ENCODE data around the gene FPGS. TPM values are rescaled to one million over a fixed set of nuclear protein-coding genes. Genes with fewer than 3 reads are reported as not detected.
"Not testable (repeated sequence)": the region's sequence is repeated elsewhere in the genome, so short reads cannot be mapped to it uniquely, and the experiment has no call there.

FPGS gene
- total RNA-seq, 1 donor from 2014 or later = 74.7 TPM

DNA sequence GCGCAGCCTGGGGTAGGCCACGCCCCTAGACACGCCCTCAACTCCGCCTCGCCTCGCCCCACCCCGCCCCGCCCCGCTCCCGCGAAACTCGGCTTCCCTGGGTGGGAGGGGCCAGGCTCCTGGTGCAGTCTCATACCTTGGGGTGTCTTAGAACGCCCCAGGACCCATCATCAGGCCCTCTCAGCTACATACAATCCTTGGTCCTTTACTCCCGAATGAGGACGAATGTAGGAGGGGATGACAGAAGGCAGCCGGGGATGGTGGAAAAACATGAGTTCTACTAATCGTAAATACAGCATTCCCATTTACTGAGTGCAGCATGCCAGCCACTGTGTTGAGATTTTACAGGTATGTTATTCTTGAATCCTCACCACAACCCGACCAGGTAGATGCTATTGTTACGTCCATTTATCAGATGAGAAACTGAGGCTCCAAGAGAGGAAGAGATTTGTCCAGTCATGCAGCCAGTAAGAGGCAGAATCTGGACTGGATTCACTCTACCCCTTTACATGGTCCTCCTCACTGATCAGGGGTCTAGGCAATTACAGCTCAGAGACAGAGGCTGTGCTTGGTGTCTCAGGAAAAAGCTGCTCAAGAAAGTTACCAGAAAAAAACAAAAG is 31.0 kb upstream of the FPGS start:
- DNase-seq (ENCODE audit: low spot score) = no peak

- no peak for DNase-seq (ENCODE audit: low spot score)
Observed at GRCh38 chr9:127772603-127773002, 30.1 kb upstream of the FPGS start.

DNA sequence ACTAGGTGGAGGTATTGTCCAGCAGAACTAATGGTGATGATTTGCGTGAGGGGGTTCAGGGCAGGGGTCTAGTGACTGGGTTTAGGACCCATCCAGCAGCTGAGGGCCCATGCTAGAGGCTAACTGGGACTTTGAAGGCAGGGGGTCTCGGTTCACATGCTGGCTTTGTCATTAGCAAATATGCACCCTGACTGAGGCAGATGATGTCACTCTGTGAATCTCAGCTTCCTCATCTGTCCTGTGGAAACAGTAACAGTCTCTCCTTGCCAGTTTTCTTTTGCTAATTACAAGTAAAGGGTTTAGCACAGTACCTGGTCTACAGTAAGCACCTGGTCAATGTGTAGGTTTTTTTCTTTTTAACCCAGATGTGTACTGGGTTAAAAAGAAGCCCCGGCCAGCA is 29.4 kb upstream of the FPGS start:
- no peak for DNase-seq (ENCODE audit: low spot score)

- no peak for DNase-seq (ENCODE audit: low spot score)
Observed at GRCh38 chr9:127773981-127774380, 28.7 kb upstream of the FPGS start.

GRCh38 chr9:127776195-127776923 is 26.3 kb upstream of the FPGS start:
- no peak for DNase-seq (ENCODE audit: low spot score)

GRCh38 chr9:127776924-127777289 is 25.8 kb upstream of the FPGS start:
- no peak for DNase-seq (ENCODE audit: low spot score)

DNA sequence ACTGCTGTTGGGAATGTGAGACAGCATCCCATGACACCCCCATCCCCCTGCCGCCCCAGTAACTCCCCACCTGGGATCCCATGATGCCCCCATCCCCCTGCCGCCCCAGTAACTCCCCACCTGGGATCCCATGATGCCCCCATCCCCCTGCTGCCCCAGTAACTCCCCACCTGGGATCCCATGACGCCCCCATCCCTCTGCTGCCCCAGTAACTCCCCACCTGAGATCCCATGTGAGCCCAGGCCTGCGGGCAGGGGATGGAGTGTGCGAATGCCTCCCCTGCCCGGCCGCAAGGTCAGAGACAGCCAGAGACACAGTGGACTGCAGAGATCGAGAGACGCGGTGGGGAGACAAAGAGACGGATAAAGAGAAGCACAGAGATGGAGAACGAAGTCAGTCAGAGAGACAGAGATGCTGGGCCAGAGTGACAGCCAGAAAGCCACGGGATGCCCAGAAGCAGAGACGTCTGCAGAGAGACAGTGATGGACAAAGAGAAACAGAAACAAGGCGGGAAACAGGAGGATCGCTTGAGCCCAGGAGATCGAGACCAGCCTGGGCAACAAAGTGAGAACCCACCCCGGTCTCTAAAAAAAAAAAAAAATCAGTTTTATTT is 25.2 kb upstream of the FPGS start:
- DNase-seq (ENCODE audit: low spot score) = no peak

- DNase-seq (ENCODE audit: low spot score) = no peak
Observed at GRCh38 chr9:127778280-127779135, 24.2 kb upstream of the FPGS start, which contains the start of gene SH2D3C. TSS of gene SH2D3C (minus strand) at chr9:127778666. CDS start at chr9:127778627, 39 bp downstream.

DNA sequence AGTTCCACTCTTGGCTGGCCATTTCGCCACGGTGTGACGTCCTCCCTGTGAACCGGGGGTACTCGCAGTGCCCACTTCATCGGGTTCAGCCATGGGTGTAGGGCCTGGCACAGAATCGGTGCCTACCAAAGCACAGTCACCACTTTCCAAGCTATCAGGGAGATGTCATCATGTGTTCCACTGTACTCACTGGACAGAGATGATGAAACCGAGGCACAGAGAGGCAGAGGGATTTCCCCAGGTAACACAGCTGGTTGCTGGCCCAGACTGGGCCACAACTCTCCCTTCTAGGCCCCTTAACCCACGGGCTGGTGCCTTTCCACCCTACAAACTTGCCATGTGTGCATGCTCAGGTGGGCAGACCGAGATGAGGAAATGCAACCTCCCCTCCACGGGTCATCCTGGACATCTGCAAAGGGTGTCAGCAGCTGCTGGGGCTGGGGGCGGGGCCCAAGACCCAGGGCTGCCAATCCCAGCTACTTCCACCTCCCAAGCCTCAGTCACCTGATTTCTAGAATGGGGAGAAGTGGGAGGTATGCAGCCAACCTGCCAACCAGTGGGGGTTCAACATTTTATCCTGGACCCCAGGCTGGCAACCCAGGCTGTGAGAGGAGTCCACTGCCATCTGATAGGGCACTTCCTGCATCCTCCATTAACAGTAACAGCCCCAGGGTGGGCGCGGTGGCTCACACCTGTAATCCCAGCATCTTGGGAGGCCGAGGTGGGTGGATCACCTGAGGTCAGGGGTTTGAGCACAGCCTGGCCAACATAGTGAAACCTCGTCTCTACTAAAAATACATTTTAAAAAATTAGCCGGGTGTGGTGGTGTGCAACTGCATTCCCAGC is 23.3 kb upstream of the FPGS start:
- no peak for DNase-seq (ENCODE audit: low spot score)

- no peak for DNase-seq (ENCODE audit: low spot score)
Observed at GRCh38 chr9:127780126-127780885, 22.4 kb upstream of the FPGS start.

- DNase-seq (ENCODE audit: low spot score) = not testable (repeated sequence)
Observed at GRCh38 chr9:127780909-127781308, 21.8 kb upstream of the FPGS start.

GRCh38 chr9:127781806-127782205 is 20.9 kb upstream of the FPGS start:
- DNase-seq (ENCODE audit: low spot score) = no peak

DNA sequence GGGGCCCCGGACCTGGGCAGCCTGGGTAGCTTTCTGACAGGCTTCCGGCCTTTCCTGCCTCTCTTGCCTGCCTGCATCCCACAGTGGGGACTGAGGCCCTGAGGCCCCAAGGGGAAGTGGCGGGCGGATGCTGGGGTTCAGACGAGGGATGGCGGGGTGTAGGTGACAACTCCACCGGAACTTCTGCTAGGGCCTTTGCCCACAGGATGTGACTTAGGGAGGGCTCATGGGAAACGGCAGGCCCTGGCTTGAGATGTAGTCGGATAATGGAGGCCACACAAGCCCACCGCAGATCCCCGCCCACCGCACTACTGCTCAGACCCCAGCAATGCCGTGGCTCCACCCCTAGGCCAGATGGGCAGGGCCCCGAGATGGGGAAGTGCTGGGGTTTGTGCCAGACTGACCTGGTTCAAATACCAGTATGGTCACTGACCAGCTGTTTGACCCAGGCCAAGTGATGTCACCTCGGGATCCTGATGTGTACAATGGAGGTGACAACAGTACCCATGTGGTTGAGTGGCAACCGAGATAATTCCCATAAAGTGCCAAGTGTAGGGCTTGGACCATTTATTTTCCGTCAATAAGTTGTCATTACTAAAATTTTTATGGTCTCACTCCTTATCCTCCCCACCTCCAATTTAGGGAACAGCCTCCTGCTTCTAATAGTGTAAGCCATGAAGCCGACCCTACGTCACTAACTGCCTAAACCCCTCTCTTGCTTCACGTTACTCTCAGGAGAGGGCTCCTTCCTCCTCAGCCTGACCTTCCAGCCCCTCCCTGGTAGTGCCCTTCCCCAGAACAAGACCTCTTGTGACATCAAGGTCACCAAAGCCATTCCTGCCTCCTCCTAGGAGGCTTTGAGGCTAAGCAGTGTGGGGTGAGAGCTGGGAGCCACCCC is 19.3 kb upstream of the FPGS start:
- DNase-seq (ENCODE audit: low spot score) = peak; percentile 61

- DNase-seq (ENCODE audit: low spot score) = peak; percentile 89
Observed at GRCh38 chr9:127785023-127785932, 17.4 kb upstream of the FPGS start.

DNA sequence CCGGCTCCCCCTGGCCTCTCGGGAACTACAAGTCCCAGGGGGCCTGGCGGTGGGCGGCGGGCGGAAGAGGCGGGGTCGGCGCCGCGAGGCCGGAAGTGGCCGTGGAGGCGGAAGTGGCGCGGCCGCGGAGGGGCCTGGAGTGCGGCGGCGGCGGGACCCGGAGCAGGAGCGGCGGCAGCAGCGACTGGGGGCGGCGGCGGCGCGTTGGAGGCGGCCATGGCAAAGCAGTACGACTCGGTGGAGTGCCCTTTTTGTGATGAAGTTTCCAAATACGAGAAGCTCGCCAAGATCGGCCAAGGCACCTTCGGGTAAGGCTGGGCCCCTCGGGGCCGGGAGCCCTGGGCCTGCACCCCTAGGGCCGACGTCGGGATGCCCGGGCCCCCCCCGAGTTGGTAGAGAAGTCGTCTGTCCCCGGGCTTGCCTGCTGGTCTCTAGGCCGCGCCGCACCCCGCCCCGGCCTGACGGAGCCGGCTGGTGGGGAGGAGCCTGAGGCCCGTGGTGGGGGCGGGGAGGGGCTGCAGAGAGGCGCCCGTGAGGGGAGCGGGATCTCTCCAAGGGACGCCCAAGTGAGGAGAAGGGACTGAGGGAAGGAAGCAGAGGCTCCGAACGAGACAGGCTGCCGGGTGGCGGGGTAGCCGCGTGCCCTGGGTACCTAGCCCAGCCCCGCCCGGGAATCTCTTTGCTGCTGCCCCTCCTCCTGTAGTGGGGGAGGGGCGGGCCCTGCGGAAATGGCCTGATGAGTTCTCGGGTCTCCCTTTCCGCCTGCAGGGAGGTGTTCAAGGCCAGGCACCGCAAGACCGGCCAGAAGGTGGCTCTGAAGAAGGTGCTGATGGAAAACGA is 16.5 kb upstream of the FPGS start, which contains the start of gene CDK9:
CDK9 (plus strand) TSS at position 102 of the 840 bp plus-strand sequence; CDS start at position 217, 115 bp downstream.
- DNase-seq (ENCODE audit: low spot score) = peak; percentile 91

DNA sequence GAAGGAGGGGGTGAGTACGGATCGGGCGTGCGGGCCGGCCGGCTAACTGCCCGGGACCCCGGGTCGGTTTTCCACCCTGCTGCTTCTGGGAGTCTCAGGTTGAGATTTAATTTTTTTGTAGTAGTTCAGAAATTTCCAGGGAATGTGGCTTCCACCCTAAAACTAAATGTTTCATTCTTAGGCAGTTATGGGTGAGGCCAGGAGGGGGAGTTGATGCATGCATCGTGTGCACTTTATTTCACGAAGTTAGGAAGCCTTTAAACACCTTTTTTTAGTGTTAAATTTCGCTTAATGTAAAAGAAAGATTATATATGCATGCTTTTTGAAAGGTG is 15.9 kb upstream of the FPGS start:
- no peak for DNase-seq (ENCODE audit: low spot score)

GRCh38 chr9:127788337-127789011 is 14.2 kb upstream of the FPGS start:
- no peak for DNase-seq (ENCODE audit: low spot score)
